Suppressor macrophage treated with lipopolysaccharide for 4 hours (primary cell): ENCODE data around the gene NXPE2.

Experiments used
- DNase-seq: peaks from one replicate; pipeline ENCODE4 v3.0.0-alpha.2; 2020

The NXPE2 gene

DNA sequence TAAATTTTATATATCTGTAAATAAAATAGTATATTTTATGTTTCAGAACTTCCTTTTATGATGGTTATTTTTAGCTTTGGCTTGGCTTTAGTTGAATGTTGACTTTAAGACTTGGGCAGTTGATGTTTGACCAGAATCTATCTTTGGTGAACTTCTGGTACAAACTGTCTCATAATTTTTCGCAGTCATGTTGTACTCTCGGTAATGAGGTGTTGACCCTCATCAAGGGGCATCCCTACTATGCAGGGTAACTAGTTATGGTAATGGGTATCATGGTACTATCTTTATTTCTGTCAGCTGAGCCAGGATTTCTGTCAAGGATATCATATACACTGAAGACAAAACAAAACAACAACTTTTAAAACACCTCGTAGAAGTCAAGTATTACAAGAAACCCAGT, 67.7 kb downstream of the NXPE2 start:
- DNase-seq: no peak
